Medulla oblongata (tissue), 1 donor: Measurements from ENCODE around the gene DCN.

ENCODE experiments used
- DNase-seq: peaks from one replicate; pipeline ENCODE4 v3.0.0-alpha.2; 2015; ENCODE audit errors: extremely low spot score

DCN gene

DNA sequence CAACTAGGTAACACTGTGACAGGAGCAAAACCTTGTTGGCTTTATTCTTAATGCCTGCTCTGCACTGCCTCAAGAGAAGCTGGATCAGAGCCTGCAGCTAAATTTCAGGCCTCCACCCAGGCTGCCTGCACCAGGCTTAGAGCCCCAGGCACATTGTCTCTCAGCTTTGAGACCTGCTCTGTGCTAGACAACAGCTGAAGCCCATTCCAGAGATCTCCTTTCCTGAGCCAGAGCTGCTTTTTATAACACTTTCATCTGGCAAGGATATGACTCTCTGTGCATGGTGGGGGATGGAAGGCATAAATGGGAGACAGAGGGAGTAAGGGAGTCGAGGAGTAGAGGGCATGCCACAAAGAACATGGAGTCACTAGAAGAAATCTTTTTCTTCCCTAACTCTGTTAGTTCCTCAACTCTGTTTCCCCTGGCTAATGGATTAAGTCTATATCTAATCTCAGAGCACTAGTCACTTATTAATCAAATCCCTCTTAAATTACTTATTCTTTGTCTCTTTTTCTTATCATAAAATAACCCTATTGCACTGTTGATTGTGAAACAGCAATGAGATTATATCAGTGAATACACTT lies 44.2 kb downstream of the DCN start:
- DNase-seq, result peak; percentile 4

DNA sequence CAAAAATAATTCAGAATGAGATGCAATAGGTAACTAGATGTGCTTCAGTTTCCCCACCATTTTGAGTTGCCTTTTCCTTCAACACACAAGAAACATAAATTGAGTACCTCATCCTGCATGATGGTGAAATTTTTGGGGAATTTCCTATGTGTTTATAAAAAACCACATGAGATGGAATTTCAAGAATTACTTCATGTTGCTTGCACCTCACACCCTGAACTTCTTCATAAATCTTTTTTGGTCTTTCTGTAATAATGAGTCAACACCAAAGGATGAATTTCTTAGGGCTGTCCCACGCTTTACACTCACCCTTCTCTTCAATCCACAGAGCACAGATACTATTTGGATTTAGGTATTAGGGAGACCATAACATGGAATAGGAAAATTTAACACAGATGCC lies 48.7 kb downstream of the DCN start:
- no peak for DNase-seq

DNA sequence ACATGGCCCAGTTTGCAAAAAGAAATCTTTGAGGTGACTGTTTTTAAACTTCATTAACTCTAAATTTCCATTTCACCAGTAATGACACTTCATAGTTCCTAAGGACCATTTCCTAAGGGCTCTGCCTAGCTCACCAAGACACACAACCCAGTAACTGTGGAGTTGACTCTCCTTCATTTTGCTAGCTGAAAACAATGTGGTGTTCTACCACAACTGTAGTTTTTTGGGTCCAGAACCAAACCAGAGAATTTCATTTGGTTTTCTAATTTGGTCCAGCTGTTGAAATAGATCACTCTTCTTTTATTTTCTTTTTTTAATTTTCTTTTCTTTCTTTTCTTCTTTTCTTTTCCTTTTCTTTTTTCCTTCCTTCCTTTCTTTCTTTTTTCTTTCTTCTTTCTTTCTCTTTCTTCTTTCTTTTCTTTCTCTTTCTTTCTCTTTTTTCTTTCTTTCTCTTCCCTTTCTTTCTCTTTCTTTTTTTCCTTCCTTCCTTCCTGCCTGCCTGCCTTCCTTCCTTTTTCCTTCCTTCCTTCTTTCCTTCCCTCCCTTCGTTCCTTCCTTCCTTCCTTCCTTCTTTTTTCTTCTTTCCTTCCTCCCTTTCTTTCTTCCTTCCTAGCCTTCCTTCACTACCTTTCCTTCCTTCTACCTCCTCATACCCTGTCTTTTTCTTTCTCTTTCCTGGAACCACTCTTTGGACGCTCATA lies 52.8 kb downstream of the DCN start:
- DNase-seq, result no peak

DNA sequence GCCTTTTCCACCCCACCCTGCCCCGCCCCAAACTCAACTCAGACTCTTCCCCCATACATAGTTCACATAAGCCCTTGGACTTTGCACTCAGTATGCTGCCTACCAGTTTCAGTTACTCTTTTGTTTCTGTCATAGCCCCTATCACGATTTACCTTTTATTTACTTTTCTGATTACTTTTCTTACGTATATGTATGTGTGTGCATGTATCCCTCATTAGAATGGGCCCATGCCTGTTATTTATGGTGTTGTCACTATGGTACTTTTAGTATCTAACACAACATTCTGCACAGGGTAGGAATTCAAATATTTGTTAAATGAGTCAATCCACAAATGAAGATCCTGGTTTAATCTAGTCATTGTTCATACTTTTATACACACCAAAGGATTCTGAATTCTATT lies 54.9 kb downstream of the DCN start:
- DNase-seq, result no peak

DNA sequence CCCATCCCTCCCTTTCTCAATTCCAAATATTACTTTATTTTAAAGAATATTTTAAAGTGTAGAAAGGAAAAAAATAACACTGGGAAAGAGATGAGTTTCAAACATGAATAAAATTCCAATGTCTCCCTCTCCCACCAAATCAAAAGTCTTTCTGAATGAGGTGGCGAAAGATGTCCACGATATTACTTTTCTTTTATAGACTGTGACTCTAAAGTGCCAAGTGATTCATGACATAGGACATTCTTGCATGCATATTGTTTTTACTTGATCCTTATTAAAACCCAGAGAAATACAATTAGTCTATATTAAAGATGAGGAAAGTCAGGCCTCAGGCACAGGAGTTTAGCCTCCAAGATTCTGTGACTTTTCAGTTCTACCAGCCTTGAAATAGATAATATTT lies 55.3 kb downstream of the DCN start:
- DNase-seq, result no peak

DNA sequence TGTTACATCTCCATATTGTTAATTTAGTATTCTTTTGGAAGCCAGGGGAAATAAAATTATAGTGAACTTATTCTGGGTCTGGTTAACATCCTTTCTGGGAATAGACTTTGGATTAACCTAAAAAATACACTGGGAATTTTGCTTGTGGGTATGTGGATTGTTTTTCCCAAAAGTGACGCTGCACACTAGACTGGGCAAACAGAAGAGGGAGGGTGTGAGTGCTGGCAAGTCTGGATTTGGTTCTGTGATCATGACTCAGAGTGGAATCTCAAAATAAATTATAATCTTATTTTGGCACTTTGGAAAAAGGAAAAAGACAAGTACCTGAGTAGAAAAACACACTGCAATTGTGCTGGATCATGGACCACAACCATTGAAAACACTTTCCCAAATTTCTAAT lies 56.1 kb downstream of the DCN start:
- no peak for DNase-seq

- DNase-seq, result no peak
Measured at GRCh38 chr12:91123236-91123916, 59.2 kb downstream of the DCN start.

GRCh38 chr12:91120781-91121180 lies 61.8 kb downstream of the DCN start:
- no peak for DNase-seq

GRCh38 chr12:91119089-91119488 lies 63.5 kb downstream of the DCN start:
- no peak for DNase-seq

DNA sequence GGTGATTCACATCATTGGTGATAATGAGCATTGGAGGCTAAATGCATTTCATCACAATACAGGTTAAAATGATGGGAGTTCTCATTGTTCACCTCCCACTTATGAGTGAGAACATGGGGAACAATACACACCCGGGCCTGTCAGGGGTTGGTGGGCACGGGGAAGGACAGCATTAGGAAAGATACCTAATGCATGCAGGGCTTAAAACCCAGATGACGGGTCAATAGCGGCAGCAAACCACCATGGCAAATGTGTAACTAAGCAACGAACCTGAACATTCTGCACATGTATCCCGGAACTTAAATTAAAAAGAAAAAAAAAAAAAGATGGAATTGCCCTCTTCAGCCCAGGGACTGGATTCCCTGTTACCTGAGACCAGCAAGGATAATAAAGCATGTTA lies 69.0 kb downstream of the DCN start:
- no peak for DNase-seq

DNA sequence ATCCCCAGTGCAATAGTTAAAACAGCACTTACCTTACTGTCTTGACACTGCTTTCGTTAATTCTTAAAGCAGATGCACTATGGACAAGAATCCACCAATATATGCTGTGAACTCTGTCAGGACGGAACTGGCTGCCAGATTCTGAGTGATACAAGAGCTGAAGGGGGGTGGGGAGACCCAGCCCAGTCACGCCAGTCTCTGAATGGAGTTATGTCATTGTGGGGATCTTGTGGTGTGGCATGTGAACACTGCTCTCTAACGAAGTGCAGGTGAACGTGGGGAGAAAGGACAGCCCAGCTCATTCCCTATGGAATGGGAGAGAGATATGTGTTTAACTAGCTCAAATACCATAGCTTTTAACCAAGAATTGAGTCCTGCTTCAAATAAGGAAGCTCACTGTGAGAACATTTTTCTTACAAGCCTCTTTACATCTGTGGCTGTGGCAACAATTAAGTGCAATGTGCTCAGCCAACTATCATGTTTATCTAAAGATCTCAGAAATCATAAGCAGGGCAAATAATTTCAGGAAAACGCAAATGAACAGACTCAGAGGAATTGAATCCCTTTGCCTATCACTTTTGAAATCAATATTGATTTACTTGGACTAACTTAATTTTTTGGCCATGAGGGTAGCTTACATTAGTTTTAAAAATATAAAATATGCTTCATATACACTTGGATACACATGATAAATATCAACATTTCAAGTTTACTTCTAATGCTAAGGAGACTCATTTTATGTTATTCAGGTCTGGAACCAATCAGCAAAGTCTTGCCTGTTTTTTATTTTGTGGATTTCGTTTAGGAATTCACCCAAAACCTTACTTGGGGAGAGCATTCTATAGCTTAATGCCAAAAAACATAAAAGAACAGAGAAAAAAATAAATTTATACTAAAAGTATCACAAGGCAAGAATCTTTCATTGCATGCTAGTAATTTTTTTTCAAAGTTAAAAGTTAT lies 71.0 kb downstream of the DCN start, which contains the start of gene LUM:
TSS of gene LUM (minus strand) at position 129 of the 960 bp plus-strand sequence. CDS start 2,515 bp downstream, outside the sequence.
- DNase-seq, result peak; percentile 28

DNA sequence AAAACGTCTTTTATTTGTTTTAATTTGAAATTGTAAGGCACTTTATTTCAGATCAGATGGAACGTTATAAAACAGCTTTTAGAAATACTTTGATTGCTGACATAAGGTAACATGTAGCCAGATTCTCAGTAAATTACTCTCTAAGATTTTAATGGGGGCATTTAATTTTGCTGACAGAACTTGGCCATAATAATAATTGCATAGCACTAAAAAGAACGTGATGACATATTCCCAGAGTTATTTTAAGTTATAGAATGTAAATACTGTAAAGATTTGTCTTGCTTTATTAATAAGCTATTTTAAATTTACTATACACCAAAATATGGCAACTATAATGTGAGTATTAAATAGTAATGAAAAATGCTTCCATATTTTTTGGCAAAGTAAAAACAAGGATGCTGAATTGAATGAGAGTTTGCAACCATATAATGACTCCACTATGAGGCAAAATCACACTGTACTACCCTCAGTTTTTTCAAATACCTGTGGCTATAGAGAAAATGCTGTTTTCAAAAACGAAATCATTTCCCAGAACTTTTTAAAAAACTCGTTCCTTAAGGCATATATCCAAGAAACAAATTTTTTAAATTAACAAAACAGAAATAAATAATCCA lies 72.2 kb downstream of the DCN start:
- no peak for DNase-seq

GRCh38 chr12:91109581-91110310 lies 72.9 kb downstream of the DCN start:
- no peak for DNase-seq

- peak; percentile 56 for DNase-seq
Measured at GRCh38 chr12:91109148-91109564, 73.5 kb downstream of the DCN start.

DNA sequence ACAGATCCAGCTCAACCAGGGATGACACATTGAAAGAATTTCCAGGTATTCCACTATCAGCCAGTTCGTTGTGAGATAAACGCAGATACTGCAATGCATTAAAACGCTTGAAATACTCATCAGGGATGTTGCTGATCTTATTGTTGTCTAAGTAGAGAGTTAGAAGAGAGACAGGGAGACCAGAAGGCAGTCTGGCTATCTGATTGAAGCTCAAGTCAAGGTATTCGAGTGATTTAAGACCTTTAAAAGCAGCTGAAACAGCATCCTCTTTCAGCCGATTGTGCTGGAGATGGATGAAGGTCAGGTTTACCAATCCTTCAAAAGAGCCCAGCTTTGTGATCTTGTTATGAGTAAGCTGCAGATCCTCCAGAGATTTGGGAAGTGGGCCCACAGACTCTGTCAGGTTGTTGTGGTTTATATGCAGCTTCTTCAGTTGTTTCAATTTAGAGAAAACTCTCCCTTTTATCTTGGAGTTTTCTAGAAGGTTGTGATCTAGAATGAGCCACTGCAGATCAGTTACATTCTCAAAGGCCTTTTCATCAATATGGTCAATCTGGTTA lies 74.3 kb downstream of the DCN start:
- no peak for DNase-seq

DNA sequence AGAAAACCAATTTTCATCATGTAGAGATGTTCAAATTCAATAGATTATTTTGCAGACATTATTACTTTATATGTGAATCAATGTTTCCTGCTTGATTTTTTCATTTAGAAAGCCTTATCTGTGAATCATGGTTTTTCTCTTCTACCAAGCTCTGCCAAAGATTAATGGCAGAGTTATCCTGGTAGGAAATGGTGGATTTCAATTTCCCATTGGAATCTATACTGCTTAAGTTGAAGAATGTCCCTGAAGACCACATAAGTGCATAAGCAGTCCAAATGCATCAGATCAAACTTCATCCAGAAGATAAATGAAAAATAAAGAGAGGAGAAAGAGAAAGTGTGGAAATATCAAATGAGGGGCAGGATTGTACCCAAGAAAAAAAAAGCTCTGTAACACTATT lies 76.3 kb downstream of the DCN start:
- DNase-seq, result no peak

DNA sequence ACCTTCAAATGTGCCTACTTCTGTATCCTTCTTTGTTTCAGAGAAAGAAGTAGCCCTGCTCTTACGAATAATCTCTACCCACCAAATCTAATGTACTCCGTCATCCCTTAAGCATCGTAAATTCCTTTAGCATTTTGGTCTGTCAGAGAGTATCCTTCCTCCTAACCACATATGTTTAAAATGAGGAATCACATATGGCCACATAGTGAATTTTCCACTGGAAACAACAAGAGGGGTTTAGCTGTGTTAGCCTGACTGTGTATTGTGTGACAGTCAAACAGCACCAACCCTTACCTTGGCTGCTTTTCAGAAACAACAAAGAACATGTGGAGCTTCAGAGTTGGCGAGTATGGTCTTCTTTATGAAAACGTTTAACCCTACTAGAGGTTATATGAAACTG lies 76.8 kb downstream of the DCN start:
- DNase-seq, result no peak

- no peak for DNase-seq
Measured at GRCh38 chr12:91104812-91105466, 77.7 kb downstream of the DCN start.

DNA sequence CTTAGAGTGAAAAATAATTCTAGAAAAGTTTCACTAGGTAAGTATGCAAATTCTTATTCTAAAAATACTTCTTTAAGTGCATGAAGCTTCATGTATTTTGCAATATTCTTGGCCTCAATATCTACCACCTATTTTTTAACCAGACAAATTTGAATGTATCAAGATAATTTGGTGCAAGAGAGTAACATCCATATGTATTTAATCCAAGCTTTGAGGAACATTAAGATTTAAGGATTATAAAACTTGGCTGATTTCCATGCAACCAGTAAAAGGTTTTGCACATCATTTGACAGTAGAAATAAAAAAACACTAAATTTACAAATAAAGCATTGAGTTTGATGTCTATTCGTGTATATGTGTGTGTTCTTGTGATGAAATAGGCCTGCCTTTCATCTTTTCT lies 79.0 kb downstream of the DCN start:
- no peak for DNase-seq

GRCh38 chr12:91103101-91103500 lies 79.5 kb downstream of the DCN start:
- no peak for DNase-seq
